ELR (cell line): Measurements from ENCODE around the gene TP53RK.
"Not testable (repeated sequence)": the region's sequence is repeated elsewhere in the genome, so short reads cannot be mapped to it uniquely, and the experiment has no call there.

ENCODE experiments used
- DNase-seq: peaks from one replicate; pipeline ENCODE4 v3.0.0-alpha.2; 2015; ENCODE audit warnings: low read depth

Gene TP53RK

DNA sequence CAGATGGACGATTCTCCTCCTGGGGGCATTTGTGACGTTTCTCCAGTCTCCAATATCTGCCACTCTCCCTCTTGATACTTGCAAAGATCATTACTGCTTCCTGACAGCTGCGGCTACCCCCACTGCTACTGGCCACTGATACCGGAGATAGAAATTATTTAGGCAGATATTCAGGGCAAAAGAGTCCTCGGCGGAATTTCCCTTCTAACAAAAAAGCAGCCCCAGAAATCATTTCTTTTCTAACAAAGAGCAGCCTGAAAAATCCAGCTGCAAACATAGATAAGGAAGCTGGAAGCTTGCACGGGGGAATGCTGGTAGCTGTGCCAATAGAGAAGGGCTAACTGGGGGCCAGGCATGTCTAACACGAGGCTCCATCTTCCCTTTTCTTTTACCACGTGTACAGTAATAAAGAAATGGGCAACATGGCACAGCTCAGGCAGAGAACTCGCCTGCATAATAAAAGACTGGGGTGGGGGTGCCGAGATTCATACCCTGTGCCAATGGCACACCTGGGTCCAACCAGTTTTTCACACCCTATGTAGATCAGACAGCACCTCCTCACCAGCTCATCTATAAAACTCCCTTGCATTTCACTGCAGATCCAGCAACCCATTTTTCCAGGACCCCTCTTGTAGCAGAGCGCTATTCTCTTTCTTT is 6.1 kb downstream of the TP53RK start:
- DNase-seq, result no peak

DNA sequence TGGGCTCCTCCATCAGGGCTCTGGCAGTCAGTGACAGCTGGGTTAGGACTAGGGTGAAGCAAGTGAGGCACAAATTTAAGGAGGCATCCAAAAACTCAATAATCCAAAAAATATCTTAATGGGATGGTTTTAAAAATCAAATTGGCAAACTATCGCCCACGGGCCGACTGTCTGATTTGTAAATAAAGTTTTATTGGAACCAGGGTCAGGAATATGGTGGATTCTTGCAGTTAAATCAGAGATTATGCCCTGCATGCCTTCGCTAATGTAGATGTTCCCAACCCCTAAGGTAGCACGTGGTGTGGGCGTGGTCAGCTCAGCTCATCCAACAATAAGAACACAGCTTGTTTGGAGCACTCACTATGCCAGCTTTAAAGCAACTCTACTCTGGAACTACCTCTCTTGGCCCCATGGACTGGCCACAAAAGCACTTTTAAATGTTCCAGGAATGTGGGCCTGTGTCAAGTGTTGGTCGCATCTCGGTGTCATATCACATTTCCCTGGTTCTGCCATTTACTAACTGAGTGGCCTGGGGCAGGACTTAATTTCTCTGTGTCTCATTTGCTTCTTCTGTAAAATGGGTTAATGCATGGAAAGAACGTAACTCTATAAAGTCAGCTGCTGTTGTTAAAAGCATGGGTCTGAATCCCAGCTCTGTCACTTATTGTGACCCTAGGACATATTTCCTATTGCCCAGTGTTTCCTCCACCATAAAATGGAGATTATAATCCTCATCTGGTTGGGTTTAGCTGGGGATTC is 7.0 kb downstream of the TP53RK start:
- DNase-seq, result no peak

DNA sequence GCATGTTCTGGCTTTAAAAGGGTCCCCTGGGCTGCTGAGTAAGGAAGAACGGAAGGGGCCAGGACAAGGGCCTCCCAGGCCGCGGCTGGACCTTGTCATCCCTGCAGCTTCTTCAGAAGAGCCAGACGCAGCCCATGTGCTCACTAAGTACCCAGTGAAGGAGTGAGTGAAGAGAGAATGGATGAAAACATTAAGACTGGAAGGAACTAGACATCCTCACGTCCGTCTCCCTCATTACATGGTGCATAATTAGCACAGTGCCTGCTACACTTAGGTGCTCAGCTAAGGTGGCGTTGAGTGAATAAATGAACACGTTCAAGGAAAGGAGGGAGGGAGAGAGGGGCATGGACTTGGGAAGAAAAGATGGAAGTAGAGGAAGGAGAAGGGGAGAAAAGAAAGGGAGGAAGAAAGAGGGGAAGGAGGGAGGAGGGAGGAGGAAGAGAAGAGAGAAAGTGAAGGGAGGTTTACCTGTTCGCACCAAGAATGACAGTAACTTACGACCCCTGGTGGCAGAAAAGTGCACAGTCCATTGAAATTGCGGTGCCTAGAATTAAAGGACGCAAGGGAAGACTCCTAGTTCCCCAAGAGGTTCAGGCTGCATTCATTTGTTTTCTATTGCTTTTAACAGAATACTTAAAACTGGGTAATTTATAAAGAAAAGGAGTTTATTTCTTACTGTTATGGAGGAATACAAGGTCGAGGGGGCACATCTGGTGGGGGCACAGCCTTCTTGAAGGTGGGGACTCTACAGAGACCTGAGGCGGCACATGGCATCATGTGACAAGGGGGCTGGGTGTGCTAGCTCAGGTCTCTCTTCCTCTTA is 8.0 kb downstream of the TP53RK start:
- DNase-seq, result peak; percentile 64

DNA sequence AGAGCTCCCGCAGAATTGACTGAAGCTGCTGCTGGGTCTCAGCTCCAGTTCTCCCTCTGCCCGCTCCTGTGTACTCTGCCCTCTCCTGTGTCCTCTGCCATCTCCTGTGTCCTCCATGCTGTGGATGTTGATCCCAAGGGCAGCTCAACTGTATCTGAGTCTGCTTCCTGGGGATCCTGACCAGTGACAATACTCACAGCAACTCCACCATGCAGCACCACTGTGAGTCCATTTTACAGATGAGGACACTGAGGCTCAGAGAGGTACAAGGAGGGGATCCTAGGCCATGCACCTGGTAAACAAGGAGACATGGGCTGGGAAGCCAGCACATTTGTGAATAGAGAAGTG is 8.6 kb downstream of the TP53RK start:
- no peak for DNase-seq

DNA sequence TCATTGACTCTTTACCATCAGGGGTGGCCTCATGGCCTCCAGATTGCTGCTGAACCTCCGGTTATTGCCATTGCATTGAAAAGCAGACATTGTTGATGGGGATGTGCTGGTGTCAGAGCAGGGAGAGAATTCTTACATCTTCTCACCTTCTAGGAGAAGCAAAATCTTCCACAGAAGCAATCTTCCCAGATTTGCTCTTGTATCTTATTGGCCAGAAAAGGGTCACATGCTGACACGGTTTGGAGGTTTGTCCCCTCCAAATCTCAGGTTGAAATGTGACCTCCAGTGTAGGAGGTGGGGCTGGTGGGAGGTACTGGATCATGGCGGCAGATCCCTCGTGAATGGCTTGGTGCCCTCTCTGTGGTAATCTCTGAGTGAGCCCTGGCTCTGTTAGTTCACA is 10.7 kb downstream of the TP53RK start:
- no peak for DNase-seq

DNA sequence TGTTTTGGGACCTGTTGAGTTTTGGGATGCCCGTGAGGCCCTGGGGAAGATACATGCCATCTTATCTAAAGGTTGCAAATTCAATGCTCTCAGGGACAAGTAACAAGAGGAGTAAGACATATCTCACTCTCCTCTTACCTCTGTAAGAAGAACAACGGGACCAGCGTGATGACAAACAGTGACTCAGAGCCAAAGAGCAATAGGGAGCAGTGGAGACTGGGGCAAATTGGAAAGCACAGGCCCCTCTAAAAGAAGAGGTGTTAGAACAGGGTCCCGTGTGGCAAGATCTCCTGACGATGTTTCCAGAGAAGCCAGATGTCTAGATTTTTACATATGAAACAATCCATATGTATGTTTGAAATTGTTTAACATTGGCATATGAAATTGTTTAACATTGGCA is 11.6 kb downstream of the TP53RK start:
- DNase-seq, result no peak

DNA sequence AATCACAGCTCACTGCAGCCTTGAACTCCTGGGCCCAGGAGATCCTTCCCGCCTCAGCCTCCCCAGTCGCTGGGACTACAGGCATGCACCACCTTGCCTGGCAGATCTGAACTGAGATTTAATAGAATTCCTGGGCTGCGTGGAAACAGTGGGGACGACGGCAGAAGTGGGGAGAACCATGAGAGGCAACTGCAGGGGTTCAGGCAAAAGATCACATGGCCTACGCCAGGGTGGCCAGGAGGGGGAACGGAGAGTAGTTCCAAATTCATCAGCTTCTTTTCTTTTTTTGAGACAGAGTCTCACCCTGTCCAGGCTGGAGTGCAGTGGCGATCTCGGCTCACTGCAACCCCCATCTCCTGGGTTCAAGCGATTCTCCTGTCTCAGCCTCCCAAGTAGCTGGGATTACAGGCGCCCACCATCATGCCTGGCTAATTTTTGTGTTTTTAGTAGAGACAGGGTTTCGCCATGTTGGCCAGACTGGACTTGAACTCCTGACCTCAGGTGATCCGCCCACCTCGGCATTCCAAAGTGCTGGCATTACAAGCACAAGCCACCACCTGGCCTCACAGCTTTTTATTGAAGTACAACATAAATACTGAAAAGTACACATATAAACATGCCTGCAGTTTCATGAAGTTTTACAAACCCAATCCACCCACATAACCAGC is 12.5 kb downstream of the TP53RK start:
- not testable (repeated sequence) for DNase-seq

DNA sequence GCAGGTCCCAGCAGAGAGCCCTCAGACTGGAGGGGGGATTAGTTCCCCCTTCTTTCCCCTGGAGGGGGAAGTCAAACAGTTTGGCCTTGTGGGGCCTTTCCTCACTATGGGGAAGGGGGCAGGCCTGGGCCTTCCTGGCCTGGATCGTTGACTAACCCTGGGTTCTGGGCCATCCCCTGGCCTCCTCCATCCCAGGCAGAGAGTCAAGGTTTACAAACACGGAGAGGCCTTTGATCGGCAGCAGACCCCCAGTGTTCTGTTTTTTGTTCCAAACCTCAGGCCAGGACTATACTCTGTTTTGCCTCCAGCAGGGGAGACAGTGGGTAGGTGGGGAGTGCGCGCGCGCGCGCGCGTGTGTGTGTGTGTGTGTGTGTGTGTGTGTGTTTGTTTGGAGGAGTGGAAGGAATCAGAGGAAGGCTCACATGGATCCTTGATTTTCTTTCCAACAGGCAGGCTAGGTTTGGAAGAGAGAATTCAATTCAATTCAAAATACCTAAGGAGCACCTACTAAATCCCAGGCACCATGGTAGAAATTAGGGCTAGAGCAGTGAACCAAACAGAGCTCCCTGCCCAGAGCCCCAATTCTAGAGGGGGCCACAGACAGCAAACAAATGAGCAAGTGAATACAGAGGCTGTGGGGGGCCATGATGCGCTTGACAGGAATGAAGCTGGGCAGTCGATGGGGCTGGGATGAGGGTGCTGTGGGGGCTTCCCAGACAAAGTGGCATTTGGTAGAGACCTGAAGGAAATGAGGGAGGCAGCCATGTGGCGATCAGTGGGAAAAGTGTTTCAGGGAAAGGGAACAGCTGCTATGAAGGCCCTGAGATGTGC is 14.8 kb downstream of the TP53RK start:
- no peak for DNase-seq

DNA sequence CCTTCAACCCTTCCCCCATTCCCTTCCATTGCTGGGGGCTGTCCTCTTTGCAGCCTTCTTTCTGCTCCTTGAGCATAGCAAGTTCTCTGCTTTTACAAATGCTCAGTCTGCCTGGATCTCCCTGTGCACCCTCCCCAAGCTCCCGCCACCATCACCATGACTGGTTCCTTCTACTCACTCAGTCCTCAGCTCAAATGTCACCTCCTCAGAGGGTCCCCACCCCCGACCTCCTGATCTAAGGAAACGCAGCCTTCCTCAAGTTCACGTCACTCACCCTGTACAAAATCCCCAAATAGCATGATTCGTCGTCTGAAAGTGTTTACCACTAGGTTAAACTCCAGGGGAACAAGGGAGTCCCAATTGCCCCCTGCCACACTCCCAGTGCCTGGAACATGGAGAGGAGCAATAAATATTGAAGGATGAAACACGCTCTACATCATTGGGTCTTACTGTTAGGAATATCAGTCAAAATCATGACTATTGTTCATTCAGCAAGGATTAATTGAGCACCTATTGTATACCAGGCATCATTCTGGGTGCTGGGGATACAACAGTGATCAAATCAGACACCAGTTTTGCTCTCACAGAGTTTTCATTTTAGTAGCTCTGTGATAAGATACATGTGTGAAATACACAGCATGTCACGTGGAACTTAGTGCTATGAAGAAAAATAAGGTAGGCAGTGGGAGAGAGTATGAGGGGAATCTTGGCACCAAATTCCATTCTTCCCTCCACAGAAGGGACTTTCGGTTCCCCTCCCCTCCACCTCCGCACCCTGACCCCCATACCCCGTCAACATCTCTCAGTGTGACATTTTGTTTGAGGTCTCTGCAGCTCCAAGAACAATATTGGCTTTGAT is 15.6 kb downstream of the TP53RK start:
- no peak for DNase-seq

DNA sequence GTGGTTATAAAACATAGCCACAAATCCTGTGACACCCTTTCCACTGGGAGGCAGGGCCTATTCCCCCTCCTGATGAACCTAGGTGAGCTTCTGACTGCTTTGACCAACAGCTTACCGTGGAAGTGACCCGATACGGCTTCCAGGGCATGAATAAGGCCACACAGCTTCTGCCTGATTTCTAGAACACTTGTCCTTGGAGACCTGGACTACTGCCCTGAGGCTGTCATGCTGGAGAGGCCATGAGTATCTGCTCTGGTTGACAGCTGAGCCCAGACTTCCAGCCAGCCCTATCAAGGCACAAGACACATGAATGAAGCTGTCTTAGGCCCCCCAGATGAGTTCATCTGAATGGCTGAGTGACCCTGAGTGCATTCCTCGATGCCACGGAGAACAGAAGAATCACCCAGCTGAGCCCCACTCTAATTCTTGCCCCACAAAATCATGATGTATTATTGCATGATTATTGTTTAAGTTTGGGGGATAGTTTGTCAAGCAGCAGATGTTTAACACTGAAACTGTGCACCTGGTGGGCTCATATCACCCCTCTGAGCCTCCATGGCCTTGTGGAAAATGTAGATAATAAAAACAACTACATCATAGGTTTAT is 16.6 kb downstream of the TP53RK start:
- DNase-seq, result no peak

DNA sequence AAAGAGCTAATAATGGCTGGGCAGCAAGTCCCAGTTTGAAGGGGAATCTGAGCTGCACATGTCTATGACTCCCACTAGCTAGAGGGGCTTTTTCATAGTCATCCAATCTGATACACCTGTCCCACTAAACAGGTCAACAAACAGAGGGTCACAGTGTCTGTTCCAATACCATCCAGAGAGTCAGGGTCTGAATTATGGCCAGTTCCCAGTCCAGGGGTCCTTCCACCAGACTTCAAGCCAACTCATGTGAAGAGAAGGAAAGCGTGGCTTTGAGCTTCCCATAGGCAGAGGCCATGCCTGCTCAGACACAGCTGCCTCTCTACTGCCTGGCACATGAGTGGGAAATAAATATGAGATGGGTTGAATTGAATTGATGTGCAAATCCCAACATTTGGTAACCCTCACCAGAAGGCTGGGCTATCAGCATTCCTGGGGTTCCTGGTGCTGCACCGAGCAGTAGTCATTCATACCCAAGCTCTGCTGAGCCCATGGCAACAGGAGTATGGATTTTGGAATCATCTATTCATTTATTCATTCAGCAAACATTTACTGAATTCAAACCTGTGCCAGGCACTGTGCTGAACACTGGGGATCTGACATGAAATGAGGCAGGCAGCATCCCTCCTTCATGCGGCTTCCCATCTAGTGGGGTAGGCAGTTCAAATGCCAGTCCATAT is 17.2 kb downstream of the TP53RK start:
- no peak for DNase-seq

DNA sequence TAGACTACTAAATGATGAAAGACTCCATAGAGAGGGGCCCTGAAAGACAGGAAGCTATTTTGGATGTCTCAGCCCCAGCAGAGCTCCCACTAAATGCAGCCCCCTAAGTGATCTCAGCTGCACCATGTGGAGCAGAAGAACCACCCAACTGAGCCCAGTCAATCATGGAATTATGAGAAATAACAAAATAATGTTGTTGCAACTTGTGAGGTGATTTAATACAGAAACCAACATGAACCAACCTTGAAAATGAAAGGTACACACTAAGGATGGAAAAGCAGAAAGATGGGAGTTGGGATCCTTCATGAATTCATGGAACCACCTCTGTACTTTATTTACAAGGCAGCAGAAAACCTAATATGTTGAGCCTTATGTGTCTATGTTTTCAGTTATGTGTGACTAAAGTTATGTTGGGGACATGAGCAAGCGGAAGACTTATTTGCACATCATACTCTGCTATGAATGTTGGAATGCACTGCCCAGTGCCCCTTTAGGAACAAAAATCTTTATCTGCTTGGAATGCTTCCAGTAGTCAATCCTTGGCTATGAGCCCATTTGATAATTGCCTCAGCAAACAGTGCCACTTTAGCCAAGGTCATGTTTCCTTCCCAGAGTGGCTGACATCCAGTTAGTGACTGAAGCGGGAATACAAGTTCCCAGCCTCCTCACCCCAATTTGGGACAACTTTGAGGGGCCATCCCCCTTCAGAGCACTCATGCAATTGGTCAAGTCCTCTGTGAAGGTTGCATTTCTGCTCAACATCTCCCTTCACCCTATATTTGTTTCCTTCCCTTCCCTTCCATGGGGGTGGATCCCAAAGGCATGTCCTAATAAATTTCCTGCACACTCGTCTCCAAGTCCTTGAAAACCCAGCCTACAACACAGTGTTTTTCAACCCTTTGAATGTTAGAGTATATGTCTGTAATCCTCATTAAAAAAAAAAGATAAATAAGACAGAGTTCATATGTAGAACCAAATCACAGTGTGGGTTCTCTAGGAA is 18.4 kb downstream of the TP53RK start:
- DNase-seq, result no peak

DNA sequence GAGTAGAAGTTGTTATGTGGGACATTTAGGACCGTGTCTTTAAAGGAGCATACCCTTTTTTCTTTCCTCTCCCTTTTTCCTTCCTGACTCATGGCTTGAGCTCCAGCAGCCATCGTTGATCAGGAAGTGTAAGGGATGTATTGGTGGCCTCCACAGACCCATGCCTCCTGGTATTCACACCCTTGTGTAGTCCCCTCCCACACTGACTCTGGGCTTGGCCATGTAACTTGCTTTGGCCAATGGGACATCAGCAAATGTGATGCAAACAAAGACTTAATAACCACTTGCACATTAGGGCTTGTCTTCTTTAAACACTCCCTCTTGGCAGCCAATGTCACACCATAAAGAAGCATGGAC is 19.0 kb downstream of the TP53RK start:
- DNase-seq, result no peak

DNA sequence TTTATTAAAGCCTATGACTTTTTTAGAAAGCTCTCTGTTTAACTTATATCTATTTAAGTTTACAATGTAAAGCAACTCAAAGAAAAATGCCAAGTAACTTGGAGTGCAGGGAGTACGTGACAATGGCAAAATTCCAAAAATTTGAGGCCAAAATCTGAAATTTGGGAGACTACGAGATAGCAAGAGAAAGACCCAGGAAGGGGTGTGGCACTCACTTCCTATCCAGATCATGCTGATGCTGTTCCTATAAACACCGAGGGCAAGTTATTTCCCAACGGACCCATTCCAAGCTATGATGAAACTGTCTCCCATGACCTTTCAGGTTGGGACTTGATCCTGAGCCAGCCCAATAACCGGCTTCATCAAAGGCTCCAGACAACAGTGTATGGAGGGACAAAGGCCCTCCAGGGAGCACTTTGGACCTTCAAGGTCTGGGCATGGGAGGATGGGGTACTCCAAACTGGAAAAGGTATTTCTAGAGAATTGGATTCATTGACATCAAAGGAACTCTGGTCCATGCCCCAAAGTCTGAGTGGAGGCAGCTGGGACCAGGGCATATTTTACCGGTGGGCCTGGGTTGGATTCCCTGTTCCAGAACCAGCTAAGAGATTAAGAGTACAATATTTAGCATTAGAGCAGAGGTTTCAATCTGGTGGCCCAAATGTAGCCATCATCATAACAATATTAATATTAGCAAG is 22.3 kb downstream of the TP53RK start:
- DNase-seq, result no peak

DNA sequence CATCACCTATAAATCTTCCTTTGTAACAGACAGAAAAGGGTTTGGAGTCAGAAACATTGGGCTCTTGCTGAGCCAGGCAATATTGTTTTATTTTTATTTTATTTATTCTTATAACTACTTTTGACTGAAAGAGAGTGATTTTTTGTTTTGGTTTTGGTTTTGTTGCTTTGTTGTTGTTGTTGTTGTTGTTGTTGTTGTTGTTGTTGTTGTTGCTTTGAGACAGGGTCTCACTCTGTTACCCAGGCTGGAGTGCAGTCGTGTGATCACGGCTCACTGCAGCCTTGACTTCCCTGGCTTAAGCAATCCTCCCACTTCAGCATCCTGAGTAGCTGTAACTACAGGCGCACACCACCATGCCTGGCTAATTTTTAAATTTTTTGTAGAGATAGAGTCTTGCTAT is 22.9 kb downstream of the TP53RK start:
- no peak for DNase-seq

DNA sequence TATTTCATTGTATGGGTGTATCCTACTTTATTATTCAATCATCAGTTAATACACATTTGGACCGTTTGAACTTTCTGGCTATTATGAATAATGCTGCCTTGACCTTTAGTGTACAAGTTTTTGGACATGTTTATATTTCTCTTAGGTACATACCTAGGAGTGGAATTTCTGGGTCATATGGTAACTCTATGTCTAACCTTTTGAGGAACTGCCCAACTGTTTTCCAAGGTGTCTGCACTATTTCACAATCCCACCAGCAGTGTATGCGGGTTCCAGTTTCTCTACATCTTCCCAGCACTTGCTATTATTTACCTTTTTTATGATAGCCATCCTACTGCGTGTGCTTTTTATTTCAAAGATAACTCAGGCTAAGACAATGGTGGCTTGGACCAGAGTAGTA is 23.6 kb downstream of the TP53RK start:
- no peak for DNase-seq

DNA sequence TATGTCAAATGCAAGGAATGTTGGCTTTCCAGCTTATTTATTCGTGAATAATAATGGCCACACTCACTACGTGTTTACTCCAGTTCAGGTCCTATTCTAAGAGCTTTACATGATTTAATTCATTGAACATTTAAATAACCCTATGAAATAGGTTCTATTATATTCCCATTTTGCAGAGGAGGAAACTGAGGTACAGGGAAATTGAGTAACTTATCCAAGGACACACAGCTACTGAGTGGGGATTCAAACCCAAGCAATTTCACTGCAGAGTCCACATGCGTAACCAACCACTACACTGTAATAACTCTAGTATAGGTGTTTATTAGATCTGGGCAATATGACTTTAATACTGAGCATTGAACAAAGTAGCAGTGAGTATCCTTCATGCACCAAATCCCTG is 25.7 kb downstream of the TP53RK start:
- DNase-seq, result no peak

DNA sequence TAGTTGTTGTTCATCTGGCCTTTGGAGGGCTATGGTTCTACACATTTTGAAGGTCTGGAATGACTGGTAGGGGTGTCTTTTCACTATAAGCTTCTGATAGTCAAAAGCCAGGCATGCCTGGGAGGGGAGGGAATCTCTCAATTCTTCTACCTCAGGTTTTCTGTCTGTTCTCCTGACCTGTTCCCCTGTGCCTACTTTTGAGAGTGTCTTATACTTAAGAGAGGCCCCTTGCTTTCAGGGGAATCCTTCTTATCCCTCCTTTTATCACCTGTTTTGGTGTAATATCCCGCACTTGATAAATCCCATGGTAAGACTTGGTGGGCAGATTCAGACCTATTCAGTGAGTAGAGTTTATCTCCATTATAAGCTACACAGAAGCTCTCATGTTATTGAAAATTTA is 27.6 kb downstream of the TP53RK start:
- no peak for DNase-seq
